ENCODE results near the gene EPN2. TPM values are rescaled to one million over a fixed set of nuclear protein-coding genes. Genes with fewer than 3 reads are reported as not detected.

EPN2 gene
- polyA plus RNA-seq, 3 donors: 0.93 TPM; not detected in 2

DNA sequence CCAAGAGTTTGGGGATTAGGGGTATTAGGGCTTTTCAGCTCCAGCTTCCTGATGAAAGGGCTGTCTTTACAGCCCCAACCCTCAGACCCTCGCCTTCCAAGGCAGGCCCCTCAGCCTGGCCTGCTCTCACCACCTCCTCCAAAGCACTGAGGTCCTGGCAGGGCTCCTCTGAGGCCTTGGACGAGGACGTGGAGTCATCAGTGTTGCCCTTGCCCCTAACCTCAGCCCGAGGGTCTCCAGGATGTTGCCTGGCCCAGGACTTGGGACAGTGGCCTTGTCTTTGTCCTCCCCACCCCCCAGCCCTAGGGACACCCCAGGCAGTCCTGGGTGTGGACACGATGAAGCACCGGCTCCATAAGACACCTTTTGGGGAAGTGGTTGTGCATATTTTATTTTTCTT lies 97.2 kb downstream of the EPN2 start:
- no peaks in the 10 kb centered on the region for H3K4me1 Mint-ChIP-seq
- Histone ChIP-seq H3K4me1 (ENCODE audit: control insufficient read depth in 1 of 2, insufficient read depth in 2 of 2, low read length in 2 of 2) (no peaks in the 10 kb centered on the region), H3K27me3 (ENCODE audit: control insufficient read depth in 2 of 2, insufficient read depth in 2 of 2, low read length in 2 of 2) (peaks cover 0 to 51% of the 10 kb centered on the region in 2 donors), H3K36me3 (replicated peaks in 1 of 2; ENCODE audit: control insufficient read depth in 1 of 2, insufficient read depth in 2 of 2, low read length in 2 of 2) (no peaks in the 10 kb centered on the region), H3K79me2 (ENCODE audit: insufficient read depth, low read length) (no peaks in the 10 kb centered on the region), H4K20me1 (ENCODE audit: insufficient read depth, low read length) (no peaks in the 10 kb centered on the region), H3K27ac (ENCODE audit: low read depth in 1 of 2, low read length in 2 of 2) (no peak overlapping the region), H3K9me3 (replicated peaks in 1 of 2; ENCODE audit: control insufficient read depth in 1 of 2, insufficient read depth in 1 of 2, low read length in 2 of 2) (no peaks in the 10 kb centered on the region), H3K9ac (ENCODE audit: insufficient read depth, low read length, poor library complexity, severe bottlenecking) (no peak overlapping the region), H3K4me3 (replicated peaks in 1 of 3; ENCODE audit: low read depth in 2 of 3, low read length in 3 of 3) (no peak overlapping the region), H3K4me2 (replicated peaks; ENCODE audit: extremely low read depth, low read length, poor library complexity, severe bottlenecking) (no peak overlapping the region), H2AFZ (ENCODE audit: insufficient read depth, low read depth, low read length, poor library complexity, severe bottlenecking) (no peak overlapping the region)
- peaks cover 0 to 5% (median 0%) of the 10 kb centered on the region in 7 donors for H3K9me3 Mint-ChIP-seq
- 87% methylated on average over 3 of the region's 6 CpGs for WGBS (ENCODE audit: insufficient coverage)
- no peaks in the 10 kb centered on the region for H3K36me3 Mint-ChIP-seq
- DNase-seq: no peak
- H3K4me3 Mint-ChIP-seq: no peak overlapping the region
- intact Hi-C loops (cut with micrococcal nuclease): no loop called here
- H3K27me3 Mint-ChIP-seq (ENCODE audit: low read depth in 3 of 3): peaks cover 26 to 59% (median 33%) of the 10 kb centered on the region in 3 donors
- TF ChIP-seq, protein P1, sequence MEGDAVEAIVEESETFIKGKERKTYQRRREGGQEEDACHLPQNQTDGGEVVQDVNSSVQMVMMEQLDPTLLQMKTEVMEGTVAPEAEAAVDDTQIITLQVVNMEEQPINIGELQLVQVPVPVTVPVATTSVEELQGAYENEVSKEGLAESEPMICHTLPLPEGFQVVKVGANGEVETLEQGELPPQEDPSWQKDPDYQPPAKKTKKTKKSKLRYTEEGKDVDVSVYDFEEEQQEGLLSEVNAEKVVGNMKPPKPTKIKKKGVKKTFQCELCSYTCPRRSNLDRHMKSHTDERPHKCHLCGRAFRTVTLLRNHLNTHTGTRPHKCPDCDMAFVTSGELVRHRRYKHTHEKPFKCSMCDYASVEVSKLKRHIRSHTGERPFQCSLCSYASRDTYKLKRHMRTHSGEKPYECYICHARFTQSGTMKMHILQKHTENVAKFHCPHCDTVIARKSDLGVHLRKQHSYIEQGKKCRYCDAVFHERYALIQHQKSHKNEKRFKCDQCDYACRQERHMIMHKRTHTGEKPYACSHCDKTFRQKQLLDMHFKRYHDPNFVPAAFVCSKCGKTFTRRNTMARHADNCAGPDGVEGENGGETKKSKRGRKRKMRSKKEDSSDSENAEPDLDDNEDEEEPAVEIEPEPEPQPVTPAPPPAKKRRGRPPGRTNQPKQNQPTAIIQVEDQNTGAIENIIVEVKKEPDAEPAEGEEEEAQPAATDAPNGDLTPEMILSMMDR (IDR thresholded peaks at IDR 0.05): no peak
- no peak overlapping the region for H3K27ac Mint-ChIP-seq

DNA sequence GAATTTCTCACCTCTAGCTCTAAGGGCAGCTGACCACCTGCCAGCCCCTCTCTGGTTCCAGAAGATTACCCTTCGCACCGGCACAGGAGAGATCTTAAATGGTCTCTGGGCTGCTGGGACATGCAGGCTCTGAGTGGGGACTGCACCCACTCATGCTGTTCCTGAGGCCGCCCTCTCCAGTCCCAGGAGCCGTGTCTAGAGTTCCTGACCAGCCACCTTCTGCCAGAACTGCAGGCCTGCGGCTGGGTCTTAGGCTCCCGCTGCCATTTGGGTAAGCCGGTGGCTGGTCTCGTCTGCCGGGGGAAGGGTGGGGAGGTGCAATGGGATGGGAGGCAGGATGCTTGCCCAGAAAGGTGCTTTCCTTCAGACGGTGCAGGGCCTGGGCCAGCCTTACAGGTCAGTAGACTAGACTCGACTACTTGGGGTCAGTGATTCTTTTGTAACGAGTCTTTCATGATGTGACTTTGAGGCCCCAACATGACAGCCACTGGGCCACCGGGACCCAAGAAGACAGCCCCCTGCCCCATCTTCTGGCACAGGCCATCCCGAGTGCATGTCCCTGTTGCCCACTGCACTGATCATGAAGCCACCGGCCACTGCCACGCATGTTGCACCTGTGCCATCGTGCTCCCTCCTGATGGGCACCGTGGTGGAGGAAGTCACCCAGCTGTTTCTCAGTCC lies 98.9 kb downstream of the EPN2 start:
- Histone ChIP-seq H3K27me3 (ENCODE audit: control insufficient read depth in 2 of 2, insufficient read depth in 2 of 2, low read length in 2 of 2) (peaks cover 0 to 53% of the 10 kb centered on the region in 2 donors), H4K20me1 (ENCODE audit: insufficient read depth, low read length) (no peaks in the 10 kb centered on the region), H3K27ac (ENCODE audit: low read depth in 1 of 2, low read length in 2 of 2) (no peak overlapping the region), H3K4me1 (ENCODE audit: control insufficient read depth in 1 of 2, insufficient read depth in 2 of 2, low read length in 2 of 2) (no peaks in the 10 kb centered on the region), H2AFZ (ENCODE audit: insufficient read depth, low read depth, low read length, poor library complexity, severe bottlenecking) (no peak overlapping the region), H3K36me3 (replicated peaks in 1 of 2; ENCODE audit: control insufficient read depth in 1 of 2, insufficient read depth in 2 of 2, low read length in 2 of 2) (no peaks in the 10 kb centered on the region), H3K79me2 (ENCODE audit: insufficient read depth, low read length) (no peaks in the 10 kb centered on the region), H3K9ac (ENCODE audit: insufficient read depth, low read length, poor library complexity, severe bottlenecking) (no peak overlapping the region), H3K4me3 (replicated peaks in 1 of 3; ENCODE audit: low read depth in 2 of 3, low read length in 3 of 3) (no peak overlapping the region), H3K9me3 (replicated peaks in 1 of 2; ENCODE audit: control insufficient read depth in 1 of 2, insufficient read depth in 1 of 2, low read length in 2 of 2) (no peaks in the 10 kb centered on the region), H3K4me2 (replicated peaks; ENCODE audit: extremely low read depth, low read length, poor library complexity, severe bottlenecking) (no peak overlapping the region)
- TF ChIP-seq, protein P1 (IDR thresholded peaks at IDR 0.05): no peak
- Mint-ChIP-seq H3K27me3 (ENCODE audit: low read depth in 3 of 3) (peaks cover 23 to 50% (median 32%) of the 10 kb centered on the region in 3 donors), H3K27ac (no peak overlapping the region), H3K4me3 (no peak overlapping the region), H3K9me3 (peaks cover 0 to 3% (median 0%) of the 10 kb centered on the region in 7 donors), H3K36me3 (no peaks in the 10 kb centered on the region), H3K4me1 (no peaks in the 10 kb centered on the region)
- intact Hi-C loops (cut with micrococcal nuclease): loop anchor here in 1 of 2 donors (5.0 kb wide), 1 partner anchor 39 kb away; no protein-coding TSS in a partner anchor
- 93% methylated on average over 9 of the region's 18 CpGs for WGBS (ENCODE audit: insufficient coverage)
- DNase-seq: no peak

All from CD14-positive monocyte (primary cell).